Chondrocyte (in vitro differentiated cells): ENCODE results near the gene PLCB4. TPM values are rescaled to one million over a fixed set of nuclear protein-coding genes. Genes with fewer than 3 reads are reported as not detected.

ENCODE experiments used
- DNase-seq: peaks from one replicate; pipeline ENCODE4 v3.0.0; 2021; ENCODE audit warnings: mixed read lengths, low spot score
- H3K27ac Mint-ChIP-seq: one replicate; pipeline ENCODE4 v1.8.0; 2021; ENCODE audit warnings: mild to moderate bottlenecking, moderate library complexity, mixed read lengths; ENCODE audit not compliant: unreplicated experiment
- H3K27me3 Mint-ChIP-seq: 2 replicates; pipeline ENCODE4 v1.8.0; 2021; ENCODE audit warnings: low read depth, mixed read lengths
- H3K36me3 Mint-ChIP-seq: 2 replicates; pipeline ENCODE4 v1.8.0; 2021; ENCODE audit warnings: low read depth, mixed read lengths
- H3K4me1 Mint-ChIP-seq: 2 replicates; pipeline ENCODE4 v1.8.0; 2021; ENCODE audit warnings: low read depth, mild to moderate bottlenecking, mixed read lengths
- H3K4me3 Mint-ChIP-seq: one replicate; pipeline ENCODE4 v1.8.0; 2021; ENCODE audit warnings: mild to moderate bottlenecking, moderate library complexity, mixed read lengths; ENCODE audit not compliant: unreplicated experiment
- H3K9me3 Mint-ChIP-seq: 2 replicates; pipeline ENCODE4 v1.8.0; 2021; ENCODE audit warnings: low read depth, mixed read lengths
- total RNA-seq: library from RNA; stranded (reverse); gene quantifications from 3 replicates; pipeline ENCODE4 v1.2.1, GENCODE V29; 2021
- TF ChIP-seq, protein P1 (sequence below): fragments of 200-600 bp; sonication (generic); IDR thresholded peaks from 2 replicates; pipeline ENCODE4 v1.5.0; 2021; ENCODE audit warnings: antibody characterized with exemption, mild to moderate bottlenecking, moderate library complexity

Gene PLCB4
- total RNA-seq, 1 donor from 2014 or later, result 13.3 TPM

DNA sequence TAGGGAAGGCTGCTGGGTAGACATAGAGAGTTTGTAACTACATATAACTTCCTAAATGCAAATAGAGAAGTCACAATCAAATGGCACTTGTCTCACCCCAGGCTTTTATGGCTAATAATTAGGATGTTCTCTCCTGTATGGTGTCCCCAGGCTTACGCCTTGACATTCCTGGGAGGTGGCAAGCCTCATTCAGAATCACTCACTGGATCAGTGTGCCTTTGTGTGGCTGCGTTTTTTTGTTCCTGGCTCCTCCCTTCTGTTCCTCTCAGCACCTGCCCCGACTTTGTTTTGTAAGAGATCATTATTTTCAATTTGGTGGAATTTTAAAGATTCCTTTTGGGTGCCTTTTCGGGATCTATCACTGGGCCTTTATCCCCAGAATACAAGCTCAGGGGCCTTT is 451.2 kb downstream of the PLCB4 start:
- peaks cover 3% of the 10 kb centered on the region for H3K36me3 Mint-ChIP-seq
- no peak overlapping the region for H3K27ac Mint-ChIP-seq
- H3K4me1 Mint-ChIP-seq, result peaks cover 16% of the 10 kb centered on the region
- no peak for DNase-seq
- H3K27me3 Mint-ChIP-seq, result peaks cover 34% of the 10 kb centered on the region
- H3K9me3 Mint-ChIP-seq, result no peaks in the 10 kb centered on the region
- no peak overlapping the region for H3K4me3 Mint-ChIP-seq
- TF ChIP-seq, protein P1, sequence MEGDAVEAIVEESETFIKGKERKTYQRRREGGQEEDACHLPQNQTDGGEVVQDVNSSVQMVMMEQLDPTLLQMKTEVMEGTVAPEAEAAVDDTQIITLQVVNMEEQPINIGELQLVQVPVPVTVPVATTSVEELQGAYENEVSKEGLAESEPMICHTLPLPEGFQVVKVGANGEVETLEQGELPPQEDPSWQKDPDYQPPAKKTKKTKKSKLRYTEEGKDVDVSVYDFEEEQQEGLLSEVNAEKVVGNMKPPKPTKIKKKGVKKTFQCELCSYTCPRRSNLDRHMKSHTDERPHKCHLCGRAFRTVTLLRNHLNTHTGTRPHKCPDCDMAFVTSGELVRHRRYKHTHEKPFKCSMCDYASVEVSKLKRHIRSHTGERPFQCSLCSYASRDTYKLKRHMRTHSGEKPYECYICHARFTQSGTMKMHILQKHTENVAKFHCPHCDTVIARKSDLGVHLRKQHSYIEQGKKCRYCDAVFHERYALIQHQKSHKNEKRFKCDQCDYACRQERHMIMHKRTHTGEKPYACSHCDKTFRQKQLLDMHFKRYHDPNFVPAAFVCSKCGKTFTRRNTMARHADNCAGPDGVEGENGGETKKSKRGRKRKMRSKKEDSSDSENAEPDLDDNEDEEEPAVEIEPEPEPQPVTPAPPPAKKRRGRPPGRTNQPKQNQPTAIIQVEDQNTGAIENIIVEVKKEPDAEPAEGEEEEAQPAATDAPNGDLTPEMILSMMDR, result no peak

DNA sequence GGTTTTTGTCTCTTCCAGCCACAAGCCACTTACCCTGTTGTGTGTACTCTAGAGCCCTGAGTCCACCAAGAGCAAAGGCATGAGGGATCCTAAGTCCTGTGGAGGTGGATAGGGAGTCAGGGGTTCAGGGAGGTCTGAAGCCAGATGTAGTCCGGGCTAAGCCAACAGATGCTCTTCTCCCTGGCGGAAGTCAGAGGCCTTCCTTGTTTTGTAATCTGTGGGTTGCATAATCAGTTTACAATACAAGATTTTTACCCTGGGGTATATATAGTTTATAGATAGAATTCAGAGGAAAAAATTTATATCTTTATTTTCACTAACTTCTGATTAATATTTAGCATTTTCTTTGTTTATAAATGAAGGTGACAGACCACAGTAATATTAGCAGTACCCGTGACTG is 454.7 kb downstream of the PLCB4 start:
- H3K36me3 Mint-ChIP-seq, result peaks cover 2% of the 10 kb centered on the region

More for the DNA sequence above, 454.7 kb downstream of the PLCB4 start:
- Mint-ChIP-seq H3K9me3 (no peaks in the 10 kb centered on the region), H3K4me3 (no peak overlapping the region), H3K4me1 (no peaks in the 10 kb centered on the region), H3K27ac (no peak overlapping the region), H3K27me3 (peaks cover 6% of the 10 kb centered on the region)
- DNase-seq, result no peak
- TF ChIP-seq, protein P1, result no peak
